ENCODE measurements around the gene ABI3BP.
"Not testable (repeated sequence)": the region's sequence is repeated elsewhere in the genome, so short reads cannot be mapped to it uniquely, and the experiment has no call there.

ABI3BP gene

DNA sequence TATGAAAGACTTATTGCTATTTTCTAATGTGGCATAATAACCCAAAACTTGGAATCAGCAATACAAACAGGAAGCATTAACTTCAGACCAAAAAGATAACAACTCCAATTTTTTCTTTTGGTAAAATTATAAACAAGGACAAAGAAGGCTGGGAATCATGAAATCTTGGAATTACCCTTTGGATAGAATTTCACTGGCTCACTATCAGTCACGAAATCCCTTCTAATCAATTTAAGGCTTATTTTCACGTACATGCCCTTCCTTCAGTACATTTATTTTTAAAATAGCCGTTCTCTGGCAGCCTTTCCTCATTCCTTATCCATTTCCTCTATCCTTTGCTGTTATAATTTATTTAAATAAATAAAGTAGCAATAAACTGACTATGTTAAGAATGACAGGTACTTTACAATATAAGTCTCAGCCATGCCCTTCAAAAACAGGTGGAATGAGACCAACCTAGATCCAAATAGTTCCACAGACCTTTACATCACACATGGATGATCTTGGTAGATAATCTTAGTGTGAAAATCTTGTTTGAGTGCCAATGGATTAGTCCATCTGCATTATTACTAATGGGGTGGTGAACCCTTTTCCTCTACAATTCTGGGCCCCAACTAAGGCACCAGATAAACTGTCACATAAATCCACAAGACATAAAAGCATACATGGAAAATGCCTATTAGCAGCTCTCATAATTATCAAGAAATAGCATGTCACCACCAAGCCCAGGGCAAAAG lies 38.9 kb downstream of the ABI3BP start:
- no peak for DNase-seq (ENCODE audit: low read depth)
- no peak for TF ChIP-seq CTCF (IDR thresholded peaks at IDR 0.05; ENCODE audit: control insufficient read depth, extremely low read depth, insufficient read depth)

DNA sequence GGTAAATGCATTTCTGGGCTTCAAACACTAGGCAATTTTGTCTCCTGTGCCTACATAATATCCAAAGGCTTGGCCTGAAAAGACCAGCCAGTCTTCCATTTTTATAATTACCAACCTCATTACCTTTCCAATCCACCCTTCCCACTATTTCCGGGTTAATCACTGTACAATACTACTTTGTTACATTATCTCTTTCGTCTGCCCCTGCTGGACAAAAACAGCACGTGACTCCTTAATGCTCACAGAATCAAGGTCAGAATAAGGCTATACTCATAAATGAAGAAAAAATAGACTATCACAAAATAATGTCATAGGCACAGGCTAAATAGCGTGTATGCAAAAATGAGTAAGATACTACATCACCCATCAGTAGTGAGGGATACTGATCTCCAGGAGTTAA lies 40.1 kb downstream of the ABI3BP start:
- DNase-seq (ENCODE audit: low read depth): no peak
- H3K4me3 ChIP-seq (ENCODE audit: low read depth, low read length): no peak overlapping the region
- no peak for TF ChIP-seq CTCF (IDR thresholded peaks at IDR 0.05; ENCODE audit: control insufficient read depth, extremely low read depth, insufficient read depth)

More for the DNA sequence above, 38.9 kb downstream of the ABI3BP start:
- H3K4me3 ChIP-seq (ENCODE audit: low read depth, low read length): no peak overlapping the region

DNA sequence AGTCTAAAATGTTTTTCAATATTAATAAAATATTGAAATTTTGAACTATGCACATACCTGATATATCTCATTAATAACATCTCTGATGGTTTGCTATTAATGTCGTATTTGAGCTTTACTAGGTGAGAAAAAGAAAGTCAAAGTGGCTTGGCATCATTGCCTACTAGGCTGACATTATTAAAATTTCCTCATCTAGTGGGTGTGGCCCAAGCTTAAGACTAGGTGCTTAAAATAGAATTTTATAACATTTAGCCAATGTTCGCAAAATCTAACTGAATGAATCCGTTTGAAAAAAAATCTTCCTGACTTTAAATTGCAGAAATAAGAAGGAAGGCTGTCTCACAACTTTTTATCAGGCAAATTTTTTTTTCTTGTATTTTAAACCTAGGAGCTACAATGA lies 46.1 kb downstream of the ABI3BP start:
- no peak overlapping the region for H3K4me3 ChIP-seq (ENCODE audit: low read depth, low read length)
- no peak for TF ChIP-seq CTCF (IDR thresholded peaks at IDR 0.05; ENCODE audit: control insufficient read depth, extremely low read depth, insufficient read depth)
- DNase-seq (ENCODE audit: low read depth): no peak

DNA sequence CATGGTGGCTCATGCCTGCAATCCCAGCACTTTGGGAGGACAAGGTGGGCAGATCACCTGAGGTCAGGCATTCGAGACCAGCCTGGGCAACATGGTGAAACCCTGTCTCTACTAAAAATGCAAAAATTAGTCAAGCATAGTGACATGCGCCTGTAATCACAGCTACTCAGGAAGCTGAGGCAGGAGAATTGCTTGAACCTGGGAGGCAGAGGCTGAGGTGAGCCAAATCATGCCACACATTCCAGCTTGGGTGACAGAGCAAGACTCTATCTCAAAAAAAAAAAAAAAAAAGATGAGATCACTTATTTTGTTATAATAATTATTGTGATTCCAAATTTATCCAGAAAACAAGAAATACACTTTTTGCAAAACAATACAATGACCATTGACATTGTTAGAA lies 47.1 kb downstream of the ABI3BP start:
- not testable (repeated sequence) for H3K4me3 ChIP-seq (ENCODE audit: low read depth, low read length); DNase-seq (ENCODE audit: low read depth)

DNA sequence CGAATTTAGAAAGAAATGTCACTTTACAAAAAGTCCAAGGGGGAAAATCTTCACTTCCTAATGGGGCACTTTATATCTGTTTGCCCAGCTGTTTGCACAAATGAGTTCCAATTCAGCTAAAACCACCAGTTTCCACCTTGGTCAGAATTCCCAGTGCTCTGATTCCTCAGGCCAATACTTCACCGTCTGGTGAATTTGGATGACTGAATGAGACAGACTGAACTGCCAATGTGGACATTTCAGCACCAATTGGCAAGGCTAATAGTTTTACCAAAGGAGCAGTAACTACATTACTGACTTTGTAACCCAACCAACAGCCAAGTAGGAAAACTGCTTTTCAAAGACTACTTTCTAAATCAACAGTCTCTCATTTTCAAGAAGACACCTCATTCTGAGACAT lies 51.8 kb downstream of the ABI3BP start:
- no peak for DNase-seq (ENCODE audit: low read depth)
- no peak overlapping the region for H3K4me3 ChIP-seq (ENCODE audit: low read depth, low read length)
- TF ChIP-seq CTCF (IDR thresholded peaks at IDR 0.05; ENCODE audit: control insufficient read depth, extremely low read depth, insufficient read depth): no peak

GRCh38 chr3:100941041-100941440 lies 52.2 kb downstream of the ABI3BP start:
- DNase-seq (ENCODE audit: low read depth): peak; percentile 48
- H3K4me3 ChIP-seq (ENCODE audit: low read depth, low read length): no peak overlapping the region
- TF ChIP-seq CTCF (IDR thresholded peaks at IDR 0.05; ENCODE audit: control insufficient read depth, extremely low read depth, insufficient read depth): no peak

- no peak overlapping the region for H3K4me3 ChIP-seq (ENCODE audit: low read depth, low read length)
- no peak for TF ChIP-seq CTCF (IDR thresholded peaks at IDR 0.05; ENCODE audit: control insufficient read depth, extremely low read depth, insufficient read depth)
- no peak for DNase-seq (ENCODE audit: low read depth)
Measured at GRCh38 chr3:100936931-100937330, 56.3 kb downstream of the ABI3BP start.
